HG03460 (cell line): ENCODE results near the gene OBP2B.
"Not testable (repeated sequence)": the region's sequence is repeated elsewhere in the genome, so short reads cannot be mapped to it uniquely, and the experiment has no call there.

ENCODE experiments used
- ATAC-seq: cut with Tn5 transposase; IDR thresholded peaks from one replicate; pipeline ENCODE4 v1.9.1; 2021; ENCODE audit not compliant: unreplicated experiment

The OBP2B gene

GRCh38 chr9:133208880-133209300 is at the start of gene OBP2B:
OBP2B (minus strand) TSS chr9:133209250; CDS start chr9:133209199, 51 bp downstream.
- ATAC-seq: not testable (repeated sequence)

GRCh38 chr9:133258061-133259015 is 49.3 kb upstream of the OBP2B start:
- ATAC-seq: no peak

- ATAC-seq: no peak
Observed at GRCh38 chr9:133257465-133257956, 48.5 kb upstream of the OBP2B start.

GRCh38 chr9:133256686-133257091 is 47.6 kb upstream of the OBP2B start:
- no peak for ATAC-seq

- ATAC-seq: no peak
Observed at GRCh38 chr9:133256136-133256461, 47.0 kb upstream of the OBP2B start.

GRCh38 chr9:133255371-133256135 is 46.5 kb upstream of the OBP2B start:
- ATAC-seq: no peak

- no peak for ATAC-seq
Observed at GRCh38 chr9:133254471-133254870, 45.4 kb upstream of the OBP2B start.

- no peak for ATAC-seq
Observed at GRCh38 chr9:133253268-133253667, 44.2 kb upstream of the OBP2B start.

- ATAC-seq: no peak
Observed at GRCh38 chr9:133252301-133253020, 43.4 kb upstream of the OBP2B start.

- no peak for ATAC-seq
Observed at GRCh38 chr9:133251773-133252172, 42.7 kb upstream of the OBP2B start.

- ATAC-seq: not testable (repeated sequence)
Observed at GRCh38 chr9:133251221-133251620, 42.2 kb upstream of the OBP2B start.

- ATAC-seq: no peak
Observed at GRCh38 chr9:133250741-133251170, 41.7 kb upstream of the OBP2B start.

- ATAC-seq: no peak
Observed at GRCh38 chr9:133249337-133249736, 40.3 kb upstream of the OBP2B start.

- ATAC-seq: no peak
Observed at GRCh38 chr9:133248726-133249295, 39.8 kb upstream of the OBP2B start.

GRCh38 chr9:133247632-133248031 is 38.6 kb upstream of the OBP2B start:
- no peak for ATAC-seq

- ATAC-seq: no peak
Observed at GRCh38 chr9:133246991-133247390, 37.9 kb upstream of the OBP2B start.

- no peak for ATAC-seq
Observed at GRCh38 chr9:133246562-133246961, 37.5 kb upstream of the OBP2B start.

- ATAC-seq: no peak
Observed at GRCh38 chr9:133242991-133243390, 33.9 kb upstream of the OBP2B start.

- no peak for ATAC-seq
Observed at GRCh38 chr9:133242241-133242640, 33.2 kb upstream of the OBP2B start.

GRCh38 chr9:133239533-133240090 is 30.6 kb upstream of the OBP2B start:
- no peak for ATAC-seq
